AG09309 (cell line): ENCODE data around the gene KLHL40.

Experiments used
- DNase-seq: peaks from one replicate; pipeline ENCODE4 v3.0.0-alpha.2; 2010; ENCODE audit warnings: low read depth
- H3K4me3 ChIP-seq: 2 replicates; pipeline ENCODE4 v1.5.1; 2011; ENCODE audit warnings: mild to moderate bottlenecking, low read depth, low read length, moderate library complexity; ENCODE audit not compliant: control insufficient read depth
- CTCF ChIP-seq: IDR thresholded peaks from 2 replicates; pipeline ENCODE4 v1.5.1; 2011; ENCODE audit warnings: mild to moderate bottlenecking, low read depth, low read length, inconsistent platforms; ENCODE audit not compliant: insufficient read depth, control insufficient read depth; ENCODE audit errors: missing control alignments

KLHL40 gene

GRCh38 chr3:42656680-42657610, 28.4 kb upstream of the KLHL40 start:
- no peak for DNase-seq
- TF ChIP-seq CTCF = no peak
- no peak overlapping the region for H3K4me3 ChIP-seq

DNA sequence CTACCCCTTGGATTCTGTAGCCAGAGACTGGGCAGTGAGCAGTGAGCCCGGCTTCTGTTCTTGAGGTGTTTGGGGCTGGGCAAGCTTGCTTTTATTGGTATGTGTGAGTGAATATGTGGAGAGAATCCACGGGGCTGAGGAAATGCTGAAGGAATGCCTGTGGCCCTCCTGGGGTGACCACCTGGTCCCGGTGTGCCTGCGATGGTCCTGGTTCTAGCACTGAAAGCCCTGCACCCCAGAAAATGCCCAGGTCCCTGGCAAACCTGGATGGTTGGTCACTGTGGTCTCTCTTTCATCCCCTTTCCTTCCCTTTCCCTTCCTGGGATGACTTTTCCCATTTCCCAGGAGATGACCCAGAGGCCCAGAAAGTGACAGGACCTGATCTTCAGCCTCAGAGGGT, 27.7 kb upstream of the KLHL40 start:
- TF ChIP-seq CTCF = no peak
- DNase-seq = no peak
- no peak overlapping the region for H3K4me3 ChIP-seq

DNA sequence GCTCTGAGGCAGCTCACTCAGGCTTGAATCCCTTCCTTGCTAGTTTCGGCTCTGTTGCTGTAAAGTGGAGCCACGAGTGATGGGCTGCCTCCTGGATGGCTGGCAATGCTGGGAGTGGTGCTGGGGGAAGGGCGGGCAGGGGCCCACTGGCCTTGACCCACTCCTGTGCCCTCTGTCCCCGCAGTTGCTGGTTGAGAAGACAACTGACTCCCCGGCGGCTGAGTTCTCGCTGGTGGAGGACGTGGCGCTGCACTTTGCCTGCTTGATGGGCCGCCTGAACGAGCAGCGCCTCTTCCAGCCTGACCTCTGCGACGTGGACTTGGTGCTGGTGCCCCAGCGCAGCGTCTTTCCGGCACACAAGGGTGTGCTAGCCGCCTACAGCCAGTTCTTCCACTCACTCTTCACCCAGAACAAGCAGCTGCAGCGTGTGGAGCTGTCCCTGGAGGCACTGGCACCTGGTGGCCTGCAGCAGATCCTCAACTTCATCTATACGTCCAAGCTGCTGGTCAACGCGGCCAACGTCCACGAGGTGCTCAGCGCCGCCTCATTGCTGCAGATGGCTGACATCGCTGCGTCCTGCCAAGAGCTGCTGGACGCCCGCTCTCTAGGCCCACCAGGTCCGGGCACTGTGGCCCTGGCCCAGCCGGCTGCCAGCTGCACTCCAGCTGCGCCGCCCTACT, 27.1 kb upstream of the KLHL40 start:
- TF ChIP-seq CTCF = no peak
- no peak overlapping the region for H3K4me3 ChIP-seq
- no peak for DNase-seq

DNA sequence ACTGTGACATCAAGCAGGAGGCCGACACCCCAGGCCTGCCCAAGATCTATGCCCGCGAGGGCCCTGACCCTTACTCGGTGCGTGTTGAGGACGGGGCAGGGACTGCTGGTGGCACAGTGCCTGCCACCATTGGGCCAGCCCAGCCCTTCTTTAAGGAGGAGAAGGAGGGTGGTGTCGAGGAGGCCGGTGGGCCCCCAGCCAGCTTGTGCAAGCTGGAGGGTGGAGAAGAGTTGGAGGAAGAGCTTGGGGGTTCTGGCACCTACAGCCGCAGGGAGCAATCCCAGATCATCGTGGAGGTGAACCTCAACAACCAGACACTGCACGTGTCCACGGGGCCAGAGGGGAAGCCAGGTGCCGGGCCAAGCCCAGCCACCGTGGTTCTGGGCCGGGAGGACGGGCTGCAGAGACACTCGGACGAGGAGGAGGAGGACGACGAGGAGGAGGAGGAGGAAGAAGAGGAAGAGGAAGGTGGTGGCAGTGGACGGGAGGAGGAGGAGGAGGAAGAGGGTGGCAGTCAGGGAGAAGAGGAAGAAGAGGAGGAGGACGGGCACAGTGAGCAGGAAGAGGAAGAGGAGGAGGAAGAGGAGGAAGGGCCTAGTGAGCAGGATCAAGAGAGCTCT, 26.5 kb upstream of the KLHL40 start:
- no peak overlapping the region for H3K4me3 ChIP-seq
- no peak for TF ChIP-seq CTCF

GRCh38 chr3:42659451-42660130, 25.7 kb upstream of the KLHL40 start:
- TF ChIP-seq CTCF = no peak
- no peak overlapping the region for H3K4me3 ChIP-seq
- DNase-seq = no peak

More for the DNA sequence above, 26.5 kb upstream of the KLHL40 start:
- no peak for DNase-seq

GRCh38 chr3:42660131-42660715, 25.1 kb upstream of the KLHL40 start:
- TF ChIP-seq CTCF = no peak
- DNase-seq = no peak
- H3K4me3 ChIP-seq = no peak overlapping the region
